AG08396 (cell line): ENCODE measurements around the gene KRTAP10-5.

Experiments
- DNase-seq: peaks from one replicate; pipeline ENCODE4 v3.0.0; 2012; ENCODE audit warnings: low spot score, mixed read lengths

KRTAP10-5 gene

DNA sequence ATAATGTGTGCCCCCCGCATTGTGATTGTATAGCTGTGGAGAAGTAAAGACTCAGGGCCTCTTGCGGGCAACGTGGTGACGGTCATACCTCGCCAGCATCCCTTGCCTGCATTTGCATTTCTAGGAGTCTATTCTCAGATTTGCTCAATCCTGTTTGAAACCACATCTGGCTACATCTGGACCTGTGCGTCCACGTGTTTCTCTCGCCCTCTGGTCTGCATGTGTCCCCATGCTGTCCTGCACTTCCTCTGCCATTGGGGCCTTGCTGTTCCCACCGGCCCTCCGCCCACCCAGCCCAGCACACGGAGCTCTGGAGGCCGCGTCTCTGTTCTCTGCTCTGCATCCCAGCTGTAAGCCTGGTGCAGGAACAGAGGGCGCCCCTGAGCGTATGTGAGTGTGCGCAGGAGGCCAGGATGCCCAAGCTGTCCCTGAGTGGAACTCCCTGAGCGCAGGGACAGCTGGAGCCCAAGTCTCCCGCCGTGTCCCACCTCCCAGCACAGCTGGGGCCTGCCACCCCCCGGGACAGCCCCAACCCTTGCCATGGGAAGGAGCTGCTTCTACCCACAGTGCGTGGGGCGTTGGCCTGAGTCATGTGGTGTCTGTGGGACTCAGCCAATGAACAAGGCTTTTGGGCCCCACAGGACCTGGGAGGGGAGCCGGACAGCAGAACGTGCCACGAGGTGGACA lies 30.7 kb downstream of the KRTAP10-5 start:
- DNase-seq: no peak

GRCh38 chr21:44548922-44549321 lies 31.5 kb downstream of the KRTAP10-5 start:
- DNase-seq: no peak

DNA sequence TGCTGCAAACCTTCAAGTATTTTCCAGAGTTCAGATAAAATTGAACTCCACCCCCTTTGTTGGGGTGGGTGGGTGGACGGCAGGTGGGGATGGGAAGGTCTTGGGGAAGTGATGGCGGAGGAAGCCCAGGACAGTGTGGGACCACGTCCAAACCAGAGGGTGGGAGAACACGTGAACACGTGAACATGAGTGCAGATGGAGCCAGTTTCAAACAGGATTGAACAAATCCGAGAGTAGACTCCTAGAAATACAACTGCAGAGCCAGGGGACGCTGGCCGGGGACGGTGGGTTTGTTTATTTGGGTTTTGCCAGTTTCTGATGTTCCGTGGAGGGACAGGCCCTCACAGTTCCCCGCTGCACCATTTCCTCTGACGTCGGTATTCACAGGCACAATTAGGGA lies 32.0 kb downstream of the KRTAP10-5 start:
- DNase-seq: no peak

DNA sequence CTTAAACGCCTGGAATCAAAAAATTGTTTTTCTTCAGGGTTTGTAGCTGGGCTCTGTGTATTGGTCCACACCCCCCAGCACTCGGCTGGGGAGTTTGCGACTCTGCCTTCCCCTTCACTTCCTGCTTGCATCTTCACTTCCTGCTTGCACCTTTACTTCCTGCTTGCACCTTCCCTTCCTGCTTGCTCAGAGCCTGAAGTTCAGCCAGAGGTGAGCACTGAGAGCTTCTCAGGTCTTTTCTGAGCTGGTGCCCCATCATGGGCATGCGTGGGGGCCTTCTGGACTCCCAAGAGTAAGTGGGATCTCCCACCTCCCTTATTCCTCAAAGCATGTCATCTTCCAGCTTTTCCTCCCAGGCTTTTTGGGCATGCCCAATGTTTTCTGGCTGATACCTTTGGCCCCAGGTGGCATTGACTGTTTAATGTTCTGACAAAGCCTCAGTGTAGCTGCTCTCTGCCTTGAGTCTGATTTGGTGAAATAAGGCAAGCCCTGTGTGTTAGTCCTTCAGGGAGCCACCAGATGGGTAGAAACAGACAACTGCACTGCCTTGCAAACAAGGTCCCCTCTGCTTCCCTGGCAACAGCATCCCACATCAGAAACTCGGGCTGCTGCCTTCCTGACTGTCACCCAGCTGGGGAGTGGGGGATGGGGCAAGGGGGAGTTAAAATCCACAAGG lies 32.6 kb downstream of the KRTAP10-5 start:
- DNase-seq: no peak

DNA sequence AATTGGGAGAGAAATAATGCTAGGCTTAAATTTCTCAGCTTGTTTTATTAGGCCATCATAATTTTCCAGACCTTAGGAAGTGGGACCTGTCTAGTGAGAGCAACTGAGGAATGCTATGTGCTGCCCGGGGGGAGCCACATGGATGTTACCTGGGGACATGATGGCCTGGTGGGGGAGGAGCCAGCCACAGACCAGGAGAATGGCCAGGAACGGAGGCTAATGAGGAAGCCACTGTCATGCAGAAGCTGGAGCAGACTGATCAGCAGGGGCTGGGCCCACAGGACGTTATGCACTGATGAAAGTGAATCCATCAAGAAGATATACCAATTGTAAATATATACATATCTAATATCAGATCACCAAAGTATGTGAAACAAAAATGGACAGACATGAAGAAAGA lies 35.8 kb downstream of the KRTAP10-5 start:
- DNase-seq: no peak

GRCh38 chr21:44542716-44543115 lies 37.7 kb downstream of the KRTAP10-5 start:
- DNase-seq: no peak

GRCh38 chr21:44540741-44541288 lies 39.6 kb downstream of the KRTAP10-5 start:
- DNase-seq: no peak

GRCh38 chr21:44539991-44540666 lies 40.3 kb downstream of the KRTAP10-5 start, which contains the start of gene KRTAP10-1:
Gene KRTAP10-1 (minus strand): TSS chr21:44540195. CDS start chr21:44540150, 45 bp downstream.
- no peak for DNase-seq

GRCh38 chr21:44539046-44539445 lies 41.4 kb downstream of the KRTAP10-5 start:
- no peak for DNase-seq

DNA sequence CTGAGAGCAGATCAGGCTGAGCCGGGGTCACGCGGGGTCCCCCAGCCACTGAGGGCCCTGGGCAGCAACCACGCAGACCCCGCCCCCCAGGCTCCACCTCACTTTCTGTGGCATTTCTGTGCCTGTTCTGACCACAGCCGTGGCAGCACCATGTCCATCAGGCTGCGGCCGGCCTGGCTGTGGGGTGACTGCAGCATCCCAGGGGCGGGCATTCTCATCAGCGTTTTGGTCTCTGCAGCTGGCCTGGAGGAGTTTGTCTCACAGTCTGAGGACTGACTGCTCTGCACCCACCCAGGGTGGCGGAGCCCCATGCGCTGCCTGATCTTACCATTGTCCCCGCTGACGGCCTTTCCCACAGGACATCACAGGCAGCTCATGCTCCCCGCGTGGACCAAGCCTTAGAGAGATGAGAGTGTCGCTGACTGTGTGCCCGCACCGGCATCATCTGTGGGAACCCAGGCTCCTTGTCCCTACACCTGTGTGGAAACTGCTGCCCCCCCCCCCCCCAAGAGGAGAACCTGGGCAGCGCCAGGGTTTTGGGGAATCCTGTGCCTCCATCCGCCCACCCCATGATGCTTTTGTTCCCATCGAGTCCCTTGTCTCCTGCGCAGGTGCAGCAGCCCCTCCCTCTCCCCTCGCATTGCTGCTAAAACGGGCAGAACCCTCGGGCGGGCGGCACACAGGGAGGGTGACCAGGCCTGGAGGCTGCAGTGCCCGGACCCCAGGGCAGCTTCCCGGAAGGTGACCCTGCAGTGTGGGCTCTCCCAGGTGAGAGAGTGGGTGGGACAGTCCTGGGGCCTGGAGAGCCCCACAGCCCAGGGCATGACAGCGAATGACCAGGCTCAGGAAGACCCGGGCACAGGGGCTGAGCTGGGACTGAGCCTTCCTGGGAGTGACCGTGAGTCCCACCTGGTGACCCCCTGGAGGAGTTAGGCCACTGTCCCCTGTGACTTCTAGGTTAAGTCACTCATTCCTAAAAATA lies 42.2 kb downstream of the KRTAP10-5 start:
- no peak for DNase-seq

GRCh38 chr21:44535963-44536362 lies 44.4 kb downstream of the KRTAP10-5 start:
- DNase-seq: no peak

DNA sequence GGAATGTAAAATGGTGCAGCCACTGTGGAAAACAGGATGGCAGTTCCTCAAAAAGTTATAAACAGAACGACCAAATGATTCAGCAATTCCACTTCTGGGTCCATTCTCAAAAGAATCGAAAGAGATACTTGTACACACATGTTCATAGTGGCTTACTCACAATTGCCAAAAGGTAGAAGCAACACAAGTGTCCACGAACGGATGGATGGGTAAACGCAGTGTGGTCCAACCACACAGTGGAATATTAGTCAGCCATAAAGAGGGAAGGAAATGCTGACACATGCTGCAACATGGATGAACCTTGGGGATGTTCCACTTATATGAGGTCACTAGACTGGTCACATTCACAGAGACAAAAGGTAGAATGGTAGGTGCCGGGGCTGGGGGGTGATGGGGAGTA lies 45.7 kb downstream of the KRTAP10-5 start:
- DNase-seq: no peak

- no peak for DNase-seq
These were observed 46.3 kb downstream of the KRTAP10-5 start for GRCh38 chr21:44533891-44534627.

DNA sequence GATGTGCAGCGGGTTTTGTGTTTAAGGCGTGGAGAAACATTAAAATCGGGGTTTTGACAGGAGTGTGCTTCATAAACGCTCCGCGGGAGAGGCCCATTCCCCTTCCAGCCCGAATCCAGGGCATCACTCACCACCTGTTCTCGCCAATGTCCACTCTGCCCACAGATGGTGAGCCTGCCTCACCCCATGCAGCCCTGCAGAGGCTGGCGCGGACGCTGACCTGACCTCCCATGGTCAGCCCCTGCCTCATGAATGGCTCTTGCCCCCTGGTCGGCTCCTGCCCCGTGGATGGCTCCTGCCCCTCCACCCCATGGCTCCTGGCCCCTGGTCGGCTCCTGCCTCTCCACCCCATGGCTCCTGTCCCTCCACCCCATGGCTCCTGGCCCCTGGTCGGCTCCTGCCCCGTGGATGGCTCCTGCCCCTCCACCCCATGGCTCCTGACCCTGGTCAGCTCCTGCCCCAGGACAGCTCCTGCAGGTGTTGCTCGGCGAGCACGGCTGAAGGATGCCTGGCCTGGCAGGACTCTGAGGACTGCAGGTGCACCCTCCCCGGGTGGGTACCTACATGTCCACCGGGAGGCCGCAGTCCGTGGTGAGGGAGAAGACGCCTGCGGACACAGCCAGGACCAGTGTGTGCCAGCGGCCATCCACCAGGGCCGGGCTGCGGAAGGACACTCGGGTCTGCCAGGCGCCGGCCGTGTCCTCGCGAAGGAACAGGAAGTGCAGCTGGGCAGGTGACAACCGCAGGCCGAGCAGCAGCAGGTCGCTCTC lies 47.1 kb downstream of the KRTAP10-5 start:
- DNase-seq: no peak

- DNase-seq: no peak
These were observed 47.7 kb downstream of the KRTAP10-5 start for GRCh38 chr21:44532712-44533111.

- DNase-seq: no peak
These were observed 48.5 kb downstream of the KRTAP10-5 start for GRCh38 chr21:44531606-44532564.

- no peak for DNase-seq
These were observed 49.4 kb downstream of the KRTAP10-5 start for GRCh38 chr21:44530903-44531605.

- DNase-seq: no peak
These were observed 50.0 kb downstream of the KRTAP10-5 start for GRCh38 chr21:44530221-44530902.
